NT2/D1 (cell line): Measurements from ENCODE around the gene GLDN.

Source experiments
- SUZ12 ChIP-seq: IDR thresholded peaks from 2 replicates; pipeline ENCODE4 v1.6.1; 2011; ENCODE audit not compliant: insufficient read length, insufficient read depth; ENCODE audit errors: extremely low read depth
- YY1 ChIP-seq: IDR thresholded peaks from 2 replicates; pipeline ENCODE4 v1.6.1; 2011; ENCODE audit not compliant: insufficient read length, insufficient read depth
- ZNF274 ChIP-seq: IDR thresholded peaks from 2 replicates; pipeline ENCODE4 v1.6.1; 2011; ENCODE audit warnings: mild to moderate bottlenecking, low read depth, low read length

DNA sequence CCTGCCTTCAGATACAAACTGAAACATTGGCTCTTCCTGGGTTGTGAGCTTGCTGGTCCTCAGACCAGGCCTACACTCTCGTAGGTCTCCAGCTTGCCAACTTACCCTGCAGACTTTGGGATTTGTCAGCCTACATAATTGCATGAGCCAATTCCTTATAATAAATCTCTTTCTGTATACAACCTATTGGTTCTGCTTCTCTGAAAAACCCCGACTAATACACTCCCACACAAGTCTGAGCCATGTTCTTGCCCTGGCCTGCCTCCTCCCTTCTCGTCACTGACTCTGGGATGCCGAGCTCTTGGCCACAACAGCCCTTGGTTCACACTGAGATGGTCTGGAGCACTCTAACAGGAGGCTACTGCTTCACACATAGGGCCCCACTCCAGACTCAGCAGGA lies 12.5 kb upstream of the GLDN start:
- TF ChIP-seq YY1 (no peak), SUZ12 (no peak), ZNF274 (no peak)
